Transverse colon (tissue), 4 donors: ENCODE measurements around the gene CERT1.
"Not testable (repeated sequence)": the region's sequence is repeated elsewhere in the genome, so short reads cannot be mapped to it uniquely, and the experiment has no call there.

Experiments used
- CTCF ChIP-seq, 5 experiments: fragments of 200-600 bp in 3 of 5; fragments of 450-650 bp in 2 of 5; sonication (generic) in 3 of 5; IDR thresholded peaks; 1 replicate in 2 of 5; 2 replicates in 3 of 5; pipeline ENCODE4 v1.5.1; 2016 to 2017; ENCODE audit warnings: antibody characterized with exemption in 5 of 5, inconsistent platforms in 3 of 5, mild to moderate bottlenecking in 2 of 5, moderate library complexity in 1 of 5
- EP300 ChIP-seq: sonication (generic); formaldehyde crosslinking; IDR thresholded peaks from one replicate; pipeline ENCODE4 v1.6.1; 2017; ENCODE audit warnings: antibody characterized with exemption, low read depth
- POLR2A ChIP-seq: fragments of 450-650 bp; IDR thresholded peaks from one replicate; pipeline ENCODE4 v1.6.1; 2016; ENCODE audit warnings: antibody characterized with exemption, mild to moderate bottlenecking, moderate library complexity
- POLR2AphosphoS5 ChIP-seq, 3 donors: sonication (generic); formaldehyde crosslinking; IDR thresholded peaks; one replicate each; pipeline ENCODE4 v1.6.1; 2016; ENCODE audit warnings: antibody characterized with exemption in 3 of 3

- not testable (repeated sequence) for TF ChIP-seq CTCF (IDR thresholded peaks at IDR 0.05); POLR2AphosphoS5 (IDR thresholded peaks at IDR 0.05); POLR2A; EP300
These were observed 6.3 kb downstream of the CERT1 start for GRCh38 chr5:75505112-75505511.
